Activated CD4-positive, alpha-beta T cell treated with anti-CD3 and anti-CD28 coated beads, Interleukin-2, amount 50 U/mL, for 16 hours (primary cell): Measurements from ENCODE around the gene INPPL1.
"Not testable (repeated sequence)": the region's sequence is repeated elsewhere in the genome, so short reads cannot be mapped to it uniquely, and the experiment has no call there.

ENCODE experiments used
- DNase-seq: peaks from one replicate; pipeline ENCODE4 v3.0.0-alpha.2; 2020

The INPPL1 gene

DNA sequence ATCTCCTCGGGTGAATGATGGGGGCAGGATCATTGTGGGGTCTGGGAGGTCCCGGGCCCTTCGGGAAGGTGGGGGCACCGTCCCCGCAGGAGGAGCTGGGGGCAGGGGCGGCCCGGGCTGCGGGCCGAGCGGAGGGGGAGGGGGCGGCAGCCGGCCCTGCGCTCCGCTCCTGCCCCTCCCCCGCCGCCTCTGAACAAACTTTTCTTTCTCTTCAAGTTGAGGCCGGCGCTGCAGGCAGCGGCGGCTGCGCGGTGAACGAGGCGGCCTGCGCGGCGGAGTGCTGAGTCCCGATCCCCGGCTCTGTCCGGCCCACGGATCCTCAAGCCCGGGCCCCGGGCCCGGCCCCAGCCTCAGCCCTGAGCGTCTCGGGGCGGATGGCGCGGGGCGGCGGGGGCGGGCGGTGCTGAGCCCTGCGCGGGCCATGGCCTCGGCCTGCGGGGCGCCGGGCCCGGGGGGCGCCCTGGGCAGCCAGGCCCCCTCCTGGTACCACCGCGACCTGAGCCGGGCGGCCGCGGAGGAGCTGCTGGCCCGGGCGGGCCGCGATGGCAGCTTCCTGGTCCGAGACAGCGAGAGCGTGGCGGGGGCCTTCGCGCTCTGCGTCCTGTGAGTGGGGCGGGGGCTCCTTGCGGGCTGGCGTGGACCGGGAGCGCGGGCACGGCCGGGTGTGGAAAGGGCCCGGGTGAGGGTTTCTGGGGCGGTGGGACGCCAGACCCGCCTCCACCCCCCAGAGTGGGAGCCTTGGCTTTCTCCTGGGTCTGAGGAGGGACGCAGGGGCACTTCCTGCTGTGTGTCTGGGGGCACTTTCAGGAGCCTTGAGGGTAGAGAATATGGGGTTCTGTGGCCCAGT is at the start of gene INPPL1:
Gene INPPL1 (plus strand): TSS at position 204 of the 847 bp plus-strand sequence. CDS start 218 bp downstream, at position 422.
- peak; percentile 37 for DNase-seq

DNA sequence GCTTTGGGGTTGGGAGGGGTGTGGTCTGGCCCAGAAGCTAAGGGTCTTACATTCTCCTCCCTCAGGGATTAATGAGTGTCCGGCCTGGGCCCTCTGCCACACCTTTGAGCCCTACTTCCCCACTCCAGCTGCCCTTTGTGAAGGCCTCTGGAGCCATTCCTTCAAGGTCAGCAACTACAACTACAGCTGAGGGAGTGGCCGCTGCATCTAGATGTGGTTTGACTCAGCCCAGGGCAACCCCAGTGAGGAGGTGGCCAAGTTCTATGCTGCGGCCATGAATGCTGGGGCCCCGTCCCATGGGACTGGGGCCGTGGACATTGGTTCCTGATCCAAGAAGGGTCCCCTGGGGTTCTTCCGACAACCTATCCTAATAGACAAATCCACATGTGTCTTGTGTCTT is 46.9 kb upstream of the INPPL1 start:
- no peak for DNase-seq

GRCh38 chr11:72179049-72179803 is 45.3 kb upstream of the INPPL1 start:
- DNase-seq, result no peak

DNA sequence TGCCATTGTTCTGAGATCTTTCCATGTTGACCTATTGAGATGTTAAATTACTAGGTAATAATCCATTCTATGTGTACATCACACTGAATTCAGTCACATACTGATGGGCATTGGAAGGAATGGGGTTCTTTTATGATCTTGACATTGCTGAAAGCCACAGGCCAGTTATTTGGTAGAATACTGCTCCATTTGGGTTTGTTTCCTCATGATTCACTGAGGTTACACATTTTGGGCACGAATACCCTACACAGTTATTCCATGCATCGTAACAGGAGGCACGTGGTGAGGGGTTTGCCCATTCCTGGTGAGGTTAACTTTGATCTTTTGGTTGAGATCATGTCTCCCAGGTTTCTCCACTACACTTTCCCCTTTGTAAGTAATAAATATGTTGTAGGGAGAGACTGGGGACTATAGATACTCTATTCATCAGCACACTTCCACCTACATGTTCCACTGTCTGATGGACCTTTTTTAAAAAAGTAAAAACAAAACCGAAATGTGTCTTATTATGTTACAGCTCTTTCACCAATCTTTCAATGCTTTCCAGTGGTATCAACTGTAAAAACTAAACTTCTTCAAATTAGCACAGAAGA is 44.7 kb upstream of the INPPL1 start:
- DNase-seq, result peak; percentile 8

GRCh38 chr11:72180892-72181552 is 43.5 kb upstream of the INPPL1 start:
- not testable (repeated sequence) for DNase-seq

DNA sequence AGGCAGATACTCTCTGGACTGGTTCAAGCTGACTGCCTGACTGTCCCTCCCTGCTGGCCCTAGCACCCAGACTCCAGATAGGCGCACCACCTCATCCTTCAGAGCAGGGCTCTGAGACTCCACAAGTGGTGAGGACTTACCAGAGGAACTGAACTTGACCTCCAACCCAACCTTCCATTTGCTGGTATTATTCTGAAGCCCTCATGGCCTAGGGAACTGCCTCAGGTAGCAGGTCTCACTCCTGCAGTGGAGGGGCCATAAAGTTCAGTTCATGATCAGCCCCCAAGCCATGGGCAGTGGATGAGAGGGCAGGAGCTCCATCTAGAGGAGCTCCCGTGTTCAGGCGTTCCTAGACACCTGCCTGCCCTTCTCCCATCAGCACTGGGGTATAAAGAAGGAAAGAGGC is 43.0 kb upstream of the INPPL1 start:
- not testable (repeated sequence) for DNase-seq

DNA sequence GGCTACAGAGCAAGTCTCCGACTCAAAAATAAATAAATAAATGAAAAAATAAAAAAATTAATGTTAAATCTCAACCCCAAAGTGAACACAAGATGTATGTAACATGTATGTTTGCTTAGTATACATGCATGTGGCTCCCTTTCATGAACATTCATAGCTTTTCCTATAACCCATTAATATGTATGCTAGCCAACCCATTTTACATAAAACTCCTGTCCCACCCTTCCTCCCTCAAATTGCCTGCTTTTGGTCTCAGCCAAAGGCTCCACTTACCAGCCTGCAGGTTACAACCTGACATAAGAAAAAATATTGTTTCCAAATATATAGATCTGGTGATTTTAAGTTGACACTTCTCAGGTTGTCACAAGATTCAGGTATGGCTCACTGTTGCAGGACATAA is 36.3 kb upstream of the INPPL1 start:
- DNase-seq, result no peak

DNA sequence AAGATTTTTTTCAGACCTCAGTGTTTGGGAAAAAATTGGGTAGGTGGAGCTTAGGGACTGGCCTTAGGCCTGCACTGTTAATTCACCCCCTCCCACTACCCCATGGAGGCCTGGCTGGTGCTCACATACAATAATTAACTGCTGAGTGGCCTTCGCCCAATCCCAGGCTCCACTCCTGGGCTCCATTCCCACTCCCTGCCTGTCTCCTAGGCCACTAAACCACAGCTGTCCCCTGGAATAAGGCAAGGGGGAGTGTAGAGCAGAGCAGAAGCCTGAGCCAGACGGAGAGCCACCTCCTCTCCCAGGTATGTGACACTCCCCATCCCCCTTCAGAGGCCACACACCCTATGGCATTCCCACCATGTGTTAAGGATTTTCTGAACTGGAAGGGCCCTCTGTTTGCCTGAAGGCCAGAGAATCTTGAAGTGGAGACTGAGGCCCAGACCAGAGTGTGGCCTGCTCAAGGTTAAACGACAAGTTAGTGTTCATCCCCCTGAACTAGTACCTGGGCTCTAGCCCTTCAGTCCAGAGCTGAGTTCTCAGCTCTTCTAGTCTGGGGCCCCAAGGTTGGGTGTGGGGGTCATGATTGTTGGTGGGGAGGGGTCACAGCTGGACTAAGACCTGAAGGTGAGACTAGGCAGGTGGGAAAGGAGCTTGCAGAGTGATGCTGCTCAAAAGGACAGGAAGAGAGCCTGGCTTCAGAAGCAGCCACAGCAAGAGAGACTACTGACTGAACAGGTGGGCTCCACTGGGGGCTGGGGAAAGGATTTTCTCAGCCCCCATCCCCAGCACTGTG is 34.9 kb upstream of the INPPL1 start:
- DNase-seq, result no peak

- no peak for DNase-seq
These were observed 33.9 kb upstream of the INPPL1 start for GRCh38 chr11:72190631-72191071.

DNA sequence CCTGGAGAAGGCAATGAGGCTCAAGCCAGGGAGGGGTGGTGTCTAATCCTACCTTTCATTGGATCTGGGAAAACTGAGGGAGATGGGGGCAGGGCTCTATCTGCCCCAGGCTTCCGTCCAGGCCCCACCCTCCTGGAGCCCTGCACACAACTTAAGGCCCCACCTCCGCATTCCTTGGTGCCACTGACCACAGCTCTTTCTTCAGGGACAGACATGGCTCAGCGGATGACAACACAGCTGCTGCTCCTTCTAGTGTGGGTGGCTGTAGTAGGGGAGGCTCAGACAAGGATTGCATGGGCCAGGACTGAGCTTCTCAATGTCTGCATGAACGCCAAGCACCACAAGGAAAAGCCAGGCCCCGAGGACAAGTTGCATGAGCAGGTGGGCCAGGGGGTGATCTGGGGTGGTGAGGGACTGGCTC is 32.6 kb upstream of the INPPL1 start, which contains the start of gene FOLR1:
Gene FOLR1 (plus strand): TSS at position 180 of the 421 bp plus-strand sequence. CDS start 34 bp downstream, at position 214.
- DNase-seq, result no peak

GRCh38 chr11:72195518-72196270 is 28.9 kb upstream of the INPPL1 start:
- no peak for DNase-seq

DNA sequence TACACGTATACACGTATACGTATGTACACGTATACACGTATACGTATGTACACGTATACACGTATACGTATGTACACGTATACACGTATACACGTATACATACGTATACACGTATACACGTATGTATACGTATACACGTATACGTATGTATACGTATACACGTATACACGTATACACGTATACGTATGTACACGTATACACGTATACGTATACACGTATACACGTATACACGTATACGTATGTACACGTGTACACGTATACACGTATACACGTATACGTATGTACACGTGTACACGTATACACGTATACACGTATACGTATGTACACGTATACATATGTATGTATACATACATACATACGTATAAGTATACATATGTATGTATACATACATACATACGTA is 23.1 kb upstream of the INPPL1 start:
- DNase-seq, result not testable (repeated sequence)

DNA sequence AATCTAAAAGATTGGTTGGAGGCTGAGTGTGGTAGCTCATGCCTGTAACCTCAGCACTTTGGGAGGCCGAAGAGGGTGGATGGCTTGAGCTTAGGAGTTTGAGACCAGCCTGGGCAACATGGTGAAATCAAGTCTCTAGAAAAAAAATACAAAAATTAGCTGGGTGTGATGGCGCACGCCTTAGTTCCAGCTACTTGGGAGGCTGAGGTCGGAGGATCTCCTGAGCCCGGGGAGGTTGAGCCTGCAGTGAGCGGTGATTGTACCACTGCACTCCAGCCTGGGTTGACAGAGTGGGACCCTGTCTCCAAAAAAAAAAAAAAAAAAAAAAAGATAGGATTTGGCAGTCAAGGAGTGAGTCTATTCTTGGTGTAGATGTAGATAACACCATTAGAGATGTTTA is 22.0 kb upstream of the INPPL1 start:
- DNase-seq, result no peak

- no peak for DNase-seq
These were observed 21.4 kb upstream of the INPPL1 start for GRCh38 chr11:72203163-72203562.

DNA sequence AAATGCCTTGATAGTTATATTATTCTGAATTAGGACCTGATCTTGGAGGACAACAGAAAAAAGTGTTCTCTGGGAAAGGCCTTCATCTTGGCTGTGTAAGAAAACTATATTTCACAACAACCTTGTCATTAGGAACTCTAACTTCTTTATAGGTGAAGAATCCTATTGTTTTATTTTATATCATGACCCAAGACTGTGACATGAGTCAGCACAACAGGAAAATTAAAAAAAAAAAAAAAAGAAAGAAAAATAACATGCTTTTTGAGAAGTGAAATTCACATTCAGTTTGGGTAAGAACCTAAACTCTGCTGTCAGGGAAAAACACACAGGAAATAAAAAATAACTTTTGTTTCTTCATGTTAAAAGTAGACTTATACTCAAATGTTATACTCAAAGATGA is 19.7 kb upstream of the INPPL1 start:
- DNase-seq, result no peak

GRCh38 chr11:72206794-72207193 is 17.8 kb upstream of the INPPL1 start:
- not testable (repeated sequence) for DNase-seq

DNA sequence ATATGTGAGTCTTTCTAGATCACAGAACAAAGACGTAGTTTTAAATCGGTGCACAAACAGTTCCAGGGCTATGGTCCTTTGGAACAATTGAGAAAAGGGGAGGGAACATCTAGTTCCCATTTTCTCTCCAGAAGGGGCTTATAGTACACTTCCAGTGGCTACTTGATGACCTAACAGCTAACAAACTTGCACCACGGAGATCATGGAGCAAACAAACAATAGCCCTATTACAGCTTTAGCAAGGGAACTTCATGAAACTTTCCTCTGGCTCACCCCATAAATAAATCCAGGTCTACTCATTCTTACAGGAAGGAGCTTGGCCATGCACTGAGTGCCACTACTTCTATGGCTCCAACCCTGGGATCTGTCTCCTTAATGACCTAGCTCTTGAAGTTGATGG is 16.3 kb upstream of the INPPL1 start:
- no peak for DNase-seq

- no peak for DNase-seq
These were observed 15.5 kb upstream of the INPPL1 start for GRCh38 chr11:72209101-72209500.

GRCh38 chr11:72216638-72217037 is 7.9 kb upstream of the INPPL1 start, which contains the start of gene FOLR2:
Gene FOLR2 (plus strand): TSS chr11:72216794. CDS start chr11:72218585, 1,791 bp downstream.
- DNase-seq, result no peak

- no peak for DNase-seq
These were observed 6.7 kb upstream of the INPPL1 start for GRCh38 chr11:72217841-72218240.

GRCh38 chr11:72218251-72218745 is 6.3 kb upstream of the INPPL1 start:
- DNase-seq, result no peak
